HG03103 (cell line): Measurements from ENCODE around the gene SP6.
A peak's percentile ranks its signal among the peaks of the same experiment; 100 is the strongest.

Source experiments
- ATAC-seq: cut with Tn5 transposase; IDR thresholded peaks from one replicate; pipeline ENCODE4 v1.9.1; 2021; ENCODE audit warnings: low read depth; ENCODE audit not compliant: unreplicated experiment

SP6 gene

DNA sequence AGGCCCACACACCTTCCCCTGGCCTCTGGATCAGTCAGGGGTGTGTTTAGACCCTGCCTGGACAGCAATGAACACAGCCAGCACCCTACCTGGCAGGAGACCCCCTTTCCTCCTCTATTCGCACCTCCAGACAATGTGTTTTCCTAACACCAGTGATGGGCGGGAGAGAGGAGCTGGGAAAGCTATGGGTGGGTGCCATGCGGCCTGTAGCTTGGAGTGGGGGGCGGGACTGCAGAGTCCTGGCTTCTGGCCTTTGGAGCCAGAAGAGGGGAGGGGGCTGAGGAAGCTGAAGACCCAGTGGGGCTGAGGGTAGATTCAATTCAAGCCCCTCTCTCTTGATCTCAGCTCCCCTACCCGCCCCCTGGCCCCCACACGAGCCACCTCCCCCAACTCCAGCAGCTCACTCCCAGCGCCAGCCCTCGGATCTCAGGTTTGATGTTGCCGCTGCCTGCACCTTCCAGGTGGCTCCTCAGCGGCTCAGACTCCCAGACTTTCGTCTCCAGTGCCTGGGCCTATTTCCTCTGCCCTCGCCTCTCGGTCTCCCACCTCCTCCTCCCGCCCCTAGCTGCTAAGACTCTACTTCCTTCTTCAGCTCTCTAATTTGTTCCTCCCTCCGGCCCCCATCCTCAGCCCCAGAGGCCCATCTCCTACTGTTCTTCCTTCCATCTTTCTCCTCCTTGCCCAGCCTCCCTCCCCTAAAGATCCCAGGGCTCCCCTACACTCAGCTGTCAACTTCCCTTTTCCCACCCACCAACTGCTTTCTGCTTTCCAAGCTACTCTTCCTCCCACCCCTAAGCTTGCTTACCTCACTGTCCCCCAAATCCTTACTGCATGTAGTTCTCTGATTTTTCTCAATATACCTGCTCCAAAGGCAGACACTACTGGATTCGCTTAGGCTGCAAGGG is 6.8 kb upstream of the SP6 start:
- ATAC-seq = no peak

DNA sequence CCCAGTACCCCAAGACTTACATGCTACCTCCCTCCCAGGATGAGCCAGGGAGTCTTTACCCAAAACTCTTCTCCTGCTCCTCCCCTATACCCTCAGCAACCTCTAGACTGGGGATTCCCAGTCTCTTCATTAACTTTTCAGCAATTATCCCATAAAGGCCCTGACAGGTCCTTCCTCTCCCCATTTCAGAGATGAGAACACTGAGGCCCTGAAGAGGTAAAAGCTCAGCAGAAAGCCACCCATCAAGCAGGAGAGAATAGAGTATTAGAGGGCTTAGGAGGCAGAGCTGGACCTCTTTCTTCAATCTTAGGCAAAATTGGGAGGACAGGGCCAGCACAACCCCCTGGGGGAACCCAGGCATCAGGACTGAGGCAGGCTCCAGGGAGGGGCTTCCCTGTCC is 5.9 kb upstream of the SP6 start:
- no peak for ATAC-seq

DNA sequence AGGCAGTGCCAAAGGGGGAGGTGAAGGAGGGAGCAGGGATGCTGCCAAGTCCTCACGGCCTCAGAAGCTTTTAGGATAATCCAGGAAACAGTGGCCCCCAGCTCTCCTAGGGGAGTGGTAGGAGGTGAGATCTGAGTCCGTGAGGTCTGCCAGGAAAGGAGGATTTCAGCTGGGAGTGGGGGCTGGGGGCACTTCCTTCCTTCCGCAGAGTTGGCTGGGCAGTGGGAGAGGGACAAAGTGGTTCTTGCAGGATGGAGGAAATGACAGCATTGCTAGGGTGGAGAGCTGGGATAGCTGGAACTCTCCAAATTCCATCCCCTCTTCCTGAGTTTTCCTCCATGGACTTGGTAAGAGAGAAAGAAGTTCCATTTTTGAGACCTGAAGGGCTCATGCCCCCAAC is 4.8 kb upstream of the SP6 start:
- ATAC-seq = no peak

DNA sequence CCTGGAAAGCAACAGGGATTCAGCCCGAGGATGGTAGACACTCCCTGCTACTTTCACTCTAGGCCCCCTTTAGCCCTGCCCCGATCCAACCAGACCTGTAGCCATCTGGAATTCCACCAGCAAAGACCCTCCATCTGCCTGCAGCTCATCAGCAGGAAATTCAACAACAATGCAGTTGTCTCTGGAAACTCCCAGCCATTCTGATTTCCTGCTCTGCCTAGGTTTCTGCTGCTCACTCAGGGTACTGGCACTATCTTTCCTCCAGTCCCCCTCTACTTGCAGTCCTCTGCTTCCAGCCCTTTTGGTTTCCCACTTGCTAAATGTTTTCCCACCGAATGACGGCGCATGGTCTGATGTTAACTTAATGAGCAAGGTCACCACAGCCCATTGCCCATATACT is 2.7 kb upstream of the SP6 start:
- ATAC-seq = no peak

DNA sequence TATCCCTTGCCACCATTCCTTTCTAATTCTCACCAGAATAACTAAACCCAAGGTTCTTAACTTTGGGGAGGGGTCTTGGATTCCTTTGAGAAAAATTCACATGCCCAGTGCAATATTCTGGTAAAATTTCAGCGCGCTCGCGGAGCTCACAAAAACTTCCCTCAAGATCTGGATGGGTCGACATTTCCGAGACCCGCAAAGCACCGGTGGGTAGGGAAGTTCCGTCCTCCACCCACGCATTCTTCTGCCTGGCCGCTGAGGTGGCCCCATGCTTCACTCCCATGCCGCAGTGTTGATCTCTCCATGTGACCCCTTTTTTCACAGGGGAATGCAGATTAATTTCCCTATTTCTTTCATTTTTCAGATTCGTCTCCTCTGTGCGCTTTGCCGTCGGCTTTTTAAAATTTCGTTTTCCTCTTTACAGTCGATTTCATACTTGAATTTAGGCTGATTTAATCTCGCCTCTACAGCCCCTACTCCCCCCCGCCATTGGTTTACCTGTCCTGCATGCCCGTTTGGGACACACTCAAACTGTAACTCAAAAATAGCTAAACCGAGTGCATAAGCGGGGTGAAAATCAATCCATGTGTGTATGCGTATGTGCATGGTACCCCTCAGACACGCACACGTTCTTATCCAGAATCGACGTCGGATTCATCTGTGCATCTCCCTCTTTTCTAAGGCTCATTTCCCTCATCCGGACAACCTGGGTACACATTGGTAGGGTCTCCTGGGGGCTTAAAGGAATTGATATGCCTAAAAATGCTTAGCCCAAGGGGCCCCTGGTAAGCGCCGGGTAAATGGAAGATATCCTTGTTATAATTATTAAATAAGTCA is 1.4 kb upstream of the SP6 start:
- ATAC-seq = no peak

DNA sequence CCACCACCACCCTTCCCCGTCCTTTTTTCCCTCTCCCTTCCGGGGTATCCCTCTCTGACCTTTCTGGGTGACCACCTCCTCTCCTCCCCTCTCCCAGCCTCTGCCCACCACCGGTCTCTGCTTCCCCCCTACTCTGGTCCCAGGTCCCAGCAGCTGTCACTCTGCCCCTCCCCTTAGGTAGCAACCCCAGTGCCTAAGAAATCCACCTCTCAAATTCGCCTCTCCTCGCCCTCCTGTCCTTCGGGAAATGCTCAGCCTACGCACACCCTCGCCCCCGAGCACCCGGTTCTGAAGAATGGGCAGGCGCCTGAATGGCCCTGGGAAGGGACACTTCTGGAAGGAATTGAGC is 775 bp upstream of the SP6 start:
- no peak for ATAC-seq

DNA sequence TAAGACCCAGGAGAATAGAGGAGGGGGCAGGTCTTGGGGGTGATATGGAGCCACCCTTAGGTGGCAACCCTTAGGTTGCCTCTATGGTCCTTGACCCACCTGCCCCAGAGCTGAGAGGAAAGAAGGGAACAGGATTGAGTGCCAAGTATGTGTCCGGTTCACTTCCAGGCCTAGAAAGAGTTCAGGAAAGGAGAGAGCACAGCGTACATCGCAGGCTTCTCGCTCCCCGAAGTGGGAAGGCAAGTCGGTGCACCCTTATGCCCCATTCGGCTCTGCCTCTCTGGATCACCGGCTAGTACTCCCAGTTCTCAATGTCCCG is 631 bp downstream of the SP6 start:
- no peak for ATAC-seq

DNA sequence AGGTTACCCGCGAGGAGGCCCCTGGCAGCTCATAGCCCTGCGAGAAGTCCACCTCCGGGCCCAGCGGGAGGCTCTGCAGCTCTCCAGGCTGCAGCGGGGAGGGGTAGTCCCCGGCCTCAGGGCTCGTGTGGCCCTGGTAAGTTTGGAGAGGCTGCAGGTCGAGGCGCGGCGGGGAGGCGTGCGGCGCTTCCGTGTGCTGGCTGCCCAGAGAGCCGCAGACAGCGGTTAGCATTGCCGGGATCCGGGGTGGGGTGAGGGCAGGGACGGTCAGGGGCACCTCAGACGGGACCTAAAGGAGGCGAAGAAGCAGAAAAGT is 2.8 kb downstream of the SP6 start:
- ATAC-seq = no peak

DNA sequence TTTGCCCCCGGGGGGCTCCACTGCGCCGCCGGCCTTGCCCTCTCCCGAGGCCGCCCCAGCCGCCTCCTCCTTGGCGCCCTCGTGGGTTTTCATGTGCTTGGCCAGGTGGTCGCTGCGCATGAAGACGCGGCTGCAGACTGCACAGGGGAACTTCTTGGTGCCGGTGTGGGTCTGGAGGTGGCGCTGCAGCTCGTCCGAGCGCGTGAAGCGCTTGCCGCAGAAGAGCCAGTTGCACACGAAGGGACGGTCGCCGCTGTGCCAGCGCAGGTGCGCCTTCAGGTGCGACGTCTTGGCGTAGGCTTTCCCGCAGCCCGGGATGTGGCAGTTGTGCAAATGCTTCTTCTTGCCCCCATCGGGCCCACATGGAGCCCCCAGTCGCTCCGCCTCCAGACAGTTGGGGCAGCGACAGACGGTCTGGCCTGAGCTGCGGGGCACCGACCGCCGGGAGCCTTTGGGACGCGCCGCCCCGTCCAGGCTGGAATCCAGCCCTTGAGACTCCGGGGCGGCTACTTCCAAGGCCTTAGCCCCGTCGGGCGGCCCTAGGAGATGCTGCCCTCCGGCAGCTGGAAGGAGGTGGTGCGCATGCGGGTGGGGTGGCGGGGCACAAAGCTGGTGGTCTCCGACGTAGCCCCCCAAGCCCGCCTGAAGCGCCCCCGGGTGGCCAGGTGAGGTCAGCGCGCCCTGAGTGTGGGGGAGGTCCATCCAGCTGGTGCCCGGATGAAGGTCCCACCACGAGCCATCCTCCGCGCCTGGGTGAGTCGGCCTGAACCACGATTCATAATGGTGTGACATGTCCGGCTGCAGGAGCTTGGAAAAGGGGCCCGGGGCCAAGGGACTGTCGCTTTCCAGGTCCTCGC is 3.4 kb downstream of the SP6 start:
- no peak for ATAC-seq

DNA sequence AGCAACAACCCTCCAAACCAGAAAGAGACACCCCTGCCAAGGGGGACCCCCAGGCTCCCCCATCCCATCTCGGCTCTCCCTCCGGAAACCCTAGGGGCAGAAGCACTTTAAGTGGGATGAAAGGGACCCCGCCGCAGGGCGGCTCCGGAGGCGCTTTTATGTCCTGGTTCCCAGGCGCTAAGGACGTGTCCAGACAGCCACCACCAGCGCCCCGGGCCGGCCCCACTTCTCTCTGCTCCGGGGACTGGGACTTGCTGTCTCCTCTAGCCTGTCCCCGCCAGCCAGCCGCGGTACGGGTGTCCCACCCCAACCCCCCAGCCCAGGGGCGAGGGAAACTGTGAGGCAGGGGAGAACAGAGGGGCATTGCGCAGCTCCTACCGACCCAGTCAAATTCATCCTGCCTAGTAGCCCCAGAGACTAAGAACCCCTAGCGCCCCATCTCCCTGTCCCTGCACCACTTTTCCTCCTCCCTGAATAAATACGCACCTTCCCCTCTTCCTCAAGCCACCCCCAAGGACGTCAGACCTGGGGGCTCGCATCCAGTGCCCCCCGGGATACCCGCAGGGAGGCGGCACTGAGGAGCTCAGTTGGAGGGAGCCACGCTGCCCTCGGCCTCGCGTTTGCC is 4.1 kb downstream of the SP6 start:
- ATAC-seq = no peak

DNA sequence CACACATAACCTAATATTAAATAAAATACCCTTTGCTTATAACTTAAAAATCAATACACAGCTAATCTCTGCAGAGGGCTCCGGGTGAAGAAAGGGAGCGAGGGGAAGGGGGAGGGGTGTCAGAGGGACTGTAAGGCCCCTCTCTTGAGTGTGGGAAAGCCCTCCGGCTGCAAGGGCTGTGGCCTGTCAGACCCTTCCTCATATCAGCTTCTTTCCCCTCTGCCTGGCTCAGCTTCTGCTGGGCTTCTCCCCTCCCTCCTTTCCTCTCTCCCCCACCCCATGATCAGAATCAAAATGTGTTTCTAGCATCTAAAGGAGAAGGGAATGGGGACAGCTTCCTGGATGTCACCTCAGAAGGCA is 5.3 kb downstream of the SP6 start:
- ATAC-seq = no peak

DNA sequence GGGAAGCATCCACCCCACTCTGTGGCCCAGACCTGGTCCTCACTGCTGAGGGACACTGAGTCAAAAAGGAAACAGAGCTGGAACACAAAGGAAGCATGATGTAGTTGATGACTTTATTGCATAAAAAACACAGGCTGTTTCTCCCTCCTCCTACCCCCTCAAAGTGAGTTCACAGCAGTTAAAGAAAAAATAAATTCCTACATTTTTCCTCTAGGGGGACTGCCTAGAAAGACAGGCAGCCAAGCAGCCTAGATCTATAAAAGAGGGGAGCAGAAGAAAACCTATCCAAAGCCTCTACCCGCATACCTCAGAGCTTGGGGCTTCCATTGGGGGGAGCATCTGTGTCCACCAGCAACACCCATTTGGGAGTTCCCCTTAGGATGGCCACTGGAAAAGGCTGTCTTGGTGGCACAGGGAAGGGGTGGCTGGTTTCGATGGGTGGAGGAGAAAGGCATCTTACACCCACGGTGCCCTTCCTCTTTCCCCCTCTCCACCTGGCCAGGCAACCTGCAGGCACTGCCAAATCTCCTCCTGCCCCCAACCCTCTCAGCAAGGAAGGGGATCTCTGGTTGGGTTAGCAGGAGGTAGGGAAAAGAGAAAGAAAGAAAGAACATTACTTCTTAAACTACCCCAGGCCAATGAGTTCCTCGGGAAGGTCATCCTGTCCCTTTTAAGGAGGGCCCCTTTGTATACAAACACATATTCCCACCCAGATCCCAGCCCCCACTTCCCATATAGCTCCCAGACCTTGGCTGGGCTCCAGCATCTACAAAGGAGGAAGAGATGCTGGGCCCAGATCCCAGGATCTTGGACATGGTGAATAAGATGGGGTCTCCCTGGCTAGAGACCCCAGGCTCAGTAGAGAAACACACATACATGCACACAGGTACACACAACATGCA is 5.9 kb downstream of the SP6 start:
- ATAC-seq = no peak

DNA sequence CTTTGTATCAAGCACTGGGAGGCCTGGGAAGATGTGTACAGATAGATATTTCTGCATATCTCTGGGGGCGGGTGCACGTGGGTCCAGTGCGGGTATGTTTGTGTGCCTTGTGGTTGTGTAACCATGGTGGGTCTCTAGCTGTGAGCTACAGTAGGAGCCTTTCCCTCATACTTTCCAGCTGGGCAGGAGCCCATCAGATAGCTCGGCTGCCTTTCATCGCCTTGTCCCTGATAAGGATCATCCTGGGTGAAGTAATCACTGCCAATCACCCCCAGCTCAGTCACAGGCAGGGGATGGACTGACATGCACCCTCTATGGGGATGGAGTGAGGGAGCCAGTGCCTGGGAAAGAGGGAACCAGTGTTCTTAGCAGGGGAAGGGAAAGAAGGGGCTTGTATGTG is 6.7 kb downstream of the SP6 start:
- no peak for ATAC-seq

DNA sequence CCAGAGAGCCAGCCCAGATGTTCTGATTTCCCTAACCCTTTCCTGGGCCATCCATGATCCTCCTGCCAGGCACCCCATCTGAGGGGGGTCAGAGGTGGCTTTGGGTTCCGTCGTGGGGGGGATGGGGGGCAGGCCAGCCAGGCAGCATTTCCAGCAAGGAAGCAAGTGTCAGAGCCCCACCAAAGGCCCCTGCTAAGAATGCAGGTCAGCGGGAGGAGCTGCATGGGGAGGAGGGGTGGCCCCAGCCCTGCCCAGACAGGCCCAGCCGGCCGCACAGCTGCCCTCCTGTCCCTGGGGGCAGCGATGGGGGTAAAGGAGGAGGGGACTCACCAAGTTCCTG is 7.6 kb downstream of the SP6 start:
- no peak for ATAC-seq

DNA sequence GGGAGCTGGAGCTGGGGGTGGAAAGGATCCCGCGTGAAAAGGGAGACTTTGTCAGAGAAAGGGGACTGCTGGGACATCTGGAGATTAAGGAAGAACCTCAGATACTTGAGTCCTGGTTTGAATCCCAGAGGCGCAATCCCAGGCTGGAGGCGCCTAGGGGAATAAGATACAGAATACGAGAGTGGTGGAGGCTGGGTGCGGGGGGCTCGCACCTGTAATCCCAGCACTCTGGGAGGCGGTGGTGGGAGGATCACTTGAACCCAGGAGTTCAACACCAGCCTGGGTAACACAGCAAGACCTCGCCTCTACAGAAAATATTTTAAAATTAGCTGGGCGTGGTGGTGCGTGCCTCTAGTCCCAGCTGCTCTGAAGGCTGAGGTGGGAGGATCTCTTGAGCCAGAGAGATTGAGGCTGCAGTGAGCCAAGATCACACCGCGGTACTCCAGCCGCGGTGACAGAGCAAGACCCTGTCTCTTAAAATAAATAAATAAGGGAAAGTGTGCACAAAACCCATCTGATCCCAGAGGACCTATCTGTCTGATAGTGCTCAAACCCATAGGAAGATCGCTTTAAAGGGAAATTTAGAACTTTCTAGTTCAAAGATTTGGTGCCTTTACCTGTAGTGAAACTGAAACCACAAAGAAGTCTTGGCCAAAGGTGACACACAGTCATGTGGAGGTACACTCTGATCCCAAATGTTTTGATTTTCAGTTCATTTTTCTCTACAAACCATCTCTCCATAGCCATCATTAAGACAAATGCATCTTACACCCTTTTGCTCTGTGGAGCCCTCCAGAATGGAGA is 9.3 kb downstream of the SP6 start:
- ATAC-seq = no peak

DNA sequence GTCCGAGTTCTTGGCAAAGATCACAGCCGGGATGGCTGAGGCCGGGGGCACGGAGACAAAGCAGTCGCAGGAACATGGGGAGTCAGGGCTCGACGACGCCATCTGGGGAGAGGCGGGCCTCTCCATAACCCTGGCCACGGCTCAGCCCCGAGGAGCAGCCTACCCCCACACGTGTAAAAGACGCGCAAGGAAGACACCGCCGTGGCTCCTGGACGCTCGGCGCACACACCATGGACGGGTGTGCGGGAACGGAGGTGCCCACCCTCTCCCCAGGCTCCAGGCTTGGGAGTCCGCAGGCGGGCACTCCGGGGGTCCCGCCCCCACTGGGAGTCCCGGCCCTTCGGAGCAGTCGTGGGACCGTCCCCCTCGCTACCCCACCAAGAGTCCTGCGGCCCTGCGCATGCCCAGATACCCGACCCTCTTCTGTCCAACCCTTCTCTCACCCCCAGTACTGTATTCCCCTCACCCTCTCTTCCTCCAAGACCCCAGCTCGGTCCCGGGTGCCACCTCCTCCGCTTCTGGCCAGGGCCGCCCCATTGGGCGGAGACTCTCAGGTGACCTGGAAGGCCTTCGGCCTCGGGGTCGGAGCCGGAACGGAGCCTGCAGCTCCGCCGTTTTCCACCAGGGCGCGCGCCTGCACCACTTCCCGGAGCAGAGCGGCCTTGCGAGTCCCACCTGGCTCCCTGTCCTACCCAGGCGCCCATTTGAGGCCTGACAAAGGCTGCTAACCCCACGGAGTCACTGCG is 10.0 kb downstream of the SP6 start, which contains the start of gene SCRN2:
Gene SCRN2 (minus strand): TSS at position 532 of the 746 bp plus-strand sequence. CDS start 430 bp downstream, at position 102.
- ATAC-seq = peak; percentile 70

DNA sequence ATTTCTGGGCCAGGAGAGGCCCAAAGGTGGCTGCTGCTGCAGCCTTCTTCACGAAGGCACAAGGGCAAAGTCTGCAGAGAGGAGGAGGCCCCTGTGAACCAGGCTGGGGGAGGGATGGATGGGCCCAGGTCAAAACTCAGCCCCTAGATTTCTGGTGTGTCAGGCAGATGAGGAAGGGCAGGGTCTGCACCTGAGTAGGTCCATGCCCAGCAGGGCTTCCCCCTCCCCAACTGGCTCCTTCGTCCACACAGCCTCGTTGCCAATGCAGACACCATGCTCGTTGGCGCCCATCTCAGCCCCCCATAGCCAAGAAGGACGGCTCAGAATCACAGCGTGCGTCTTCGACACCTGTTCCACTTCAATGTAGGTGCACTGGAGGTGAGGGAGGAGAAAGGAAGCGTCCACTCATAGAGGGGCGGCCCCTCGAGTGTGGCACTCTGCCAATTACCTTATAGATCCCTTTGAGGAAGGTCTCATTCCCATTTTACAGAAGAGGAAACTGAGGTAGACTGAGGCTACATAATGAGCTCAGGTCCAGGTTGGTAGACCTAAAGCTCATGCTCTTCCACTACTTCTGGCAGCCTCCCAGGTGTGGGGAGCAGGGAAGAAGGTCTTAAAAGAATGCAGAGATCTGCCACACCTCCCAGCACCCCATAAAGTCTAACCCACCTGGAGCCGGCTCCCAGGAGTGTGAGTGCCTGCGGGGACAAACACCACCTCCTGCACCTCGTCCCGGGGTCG is 10.8 kb downstream of the SP6 start:
- no peak for ATAC-seq

DNA sequence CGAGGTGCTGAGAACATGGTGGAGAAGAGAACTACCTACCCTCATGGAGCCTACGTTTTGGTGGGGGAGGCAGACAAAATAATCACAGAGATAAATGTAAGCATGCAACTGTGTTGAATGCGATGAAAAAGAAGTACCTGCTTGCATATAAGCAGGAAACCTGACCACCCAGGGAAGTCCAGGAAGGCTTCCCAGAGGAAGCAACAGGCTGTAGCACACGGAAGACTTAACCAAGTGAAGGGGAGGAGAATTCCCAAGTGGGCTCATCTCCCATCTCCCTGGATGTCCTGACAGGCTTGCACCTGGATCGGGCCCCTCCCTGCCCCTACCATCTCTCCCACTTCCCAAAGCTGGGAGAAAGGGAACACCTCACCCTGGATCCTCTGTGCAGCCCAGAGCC is 11.9 kb downstream of the SP6 start:
- ATAC-seq = no peak
